RWPE2 (cell line): ENCODE results near the gene PPP1CC.

ENCODE experiments used
- ATAC-seq: fragments of 200-7000 bp; cut with Tn5 transposase; 3 replicates; pipeline ENCODE4 v1.9.1; 2021; ENCODE audit warnings: low read depth
- DNase-seq: peaks from one replicate; pipeline ENCODE4 v3.0.0-alpha.2; 2020; ENCODE audit warnings: low spot score
- H3K27ac ChIP-seq: fragments of 450-650 bp; 2 replicates; pipeline ENCODE4 v1.5.1; 2017; ENCODE audit warnings: mild to moderate bottlenecking; ENCODE audit not compliant: poor library complexity, severe bottlenecking
- H3K27me3 ChIP-seq: fragments of 250-450 bp; sonication (Bioruptor Pico); 2 replicates; pipeline ENCODE4 v1.5.1; 2021; ENCODE audit warnings: mild to moderate bottlenecking, moderate library complexity; ENCODE audit not compliant: insufficient read depth, poor library complexity, severe bottlenecking
- H3K36me3 ChIP-seq: fragments of 250-450 bp; sonication (Bioruptor Pico); 2 replicates; pipeline ENCODE4 v1.5.1; 2020; ENCODE audit warnings: low read depth, mild to moderate bottlenecking, moderate library complexity
- H3K4me1 ChIP-seq: fragments of 250-450 bp; sonication (Bioruptor Pico); 2 replicates; pipeline ENCODE4 v1.5.1; 2021; ENCODE audit warnings: mild to moderate bottlenecking, moderate library complexity; ENCODE audit not compliant: insufficient read depth, poor library complexity, severe bottlenecking
- H3K4me3 ChIP-seq: fragments of 250-450 bp; sonication (Bioruptor Pico); 2 replicates; pipeline ENCODE4 v1.5.1; 2021; ENCODE audit warnings: mild to moderate bottlenecking, moderate library complexity; ENCODE audit not compliant: severe bottlenecking
- H3K9me3 ChIP-seq: fragments of 250-450 bp; sonication (Bioruptor Pico); 2 replicates; pipeline ENCODE4 v1.5.1; 2021; ENCODE audit warnings: mild to moderate bottlenecking, moderate library complexity; ENCODE audit not compliant: severe bottlenecking
- TF ChIP-seq, protein P1 (sequence below): fragments of 450-650 bp; IDR thresholded peaks from one replicate; pipeline ENCODE4 v1.5.1; 2017; ENCODE audit warnings: mild to moderate bottlenecking, moderate library complexity; ENCODE audit not compliant: poor library complexity, severe bottlenecking

Gene PPP1CC

DNA sequence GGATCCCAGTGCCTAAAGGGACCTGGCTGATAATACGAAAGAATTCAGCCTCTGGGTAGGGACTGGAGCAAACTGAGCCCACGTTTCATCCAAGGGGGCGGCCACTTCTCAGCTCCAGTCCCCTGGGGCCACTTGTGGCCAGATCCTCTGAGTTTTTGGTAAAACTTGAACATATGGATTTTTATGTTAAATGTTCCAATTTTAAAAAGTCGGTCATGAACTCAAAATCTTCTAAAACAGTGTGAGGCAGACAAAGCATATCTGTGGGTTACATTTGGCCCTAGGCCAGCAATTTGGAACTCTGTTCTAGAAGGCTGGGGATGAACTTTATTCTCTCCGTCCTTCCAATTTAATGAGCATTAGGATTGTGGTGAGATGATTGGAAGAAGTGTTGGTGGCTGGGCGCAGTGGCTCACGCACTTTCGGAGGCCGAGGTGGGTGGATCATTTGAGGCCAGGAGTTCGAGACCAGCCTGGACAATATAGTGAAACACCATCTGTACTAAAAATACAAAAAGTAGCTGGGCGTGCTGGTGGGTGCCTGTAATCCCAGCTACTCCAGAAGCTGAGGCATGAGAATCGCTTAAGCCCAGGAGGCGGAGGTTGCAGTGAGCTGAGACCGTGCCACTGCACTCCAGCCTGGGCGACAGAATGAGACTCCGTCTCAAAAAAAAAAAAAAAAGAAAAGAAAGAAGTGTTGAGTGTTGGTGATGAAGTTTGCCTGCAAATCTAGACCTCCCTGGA is 3.0 kb upstream of the PPP1CC start:
- Histone ChIP-seq H3K36me3 (peaks cover 11% of the 10 kb centered on the region), H3K9me3 (no peaks in the 10 kb centered on the region), H3K4me1 (peaks cover 18% of the 10 kb centered on the region), H3K27ac (peak overlapping the region; percentile 77), H3K27me3 (no peaks in the 10 kb centered on the region), H3K4me3 (no peak overlapping the region)
- ATAC-seq (no peak), DNase-seq (no peak)
- TF ChIP-seq, protein P1, sequence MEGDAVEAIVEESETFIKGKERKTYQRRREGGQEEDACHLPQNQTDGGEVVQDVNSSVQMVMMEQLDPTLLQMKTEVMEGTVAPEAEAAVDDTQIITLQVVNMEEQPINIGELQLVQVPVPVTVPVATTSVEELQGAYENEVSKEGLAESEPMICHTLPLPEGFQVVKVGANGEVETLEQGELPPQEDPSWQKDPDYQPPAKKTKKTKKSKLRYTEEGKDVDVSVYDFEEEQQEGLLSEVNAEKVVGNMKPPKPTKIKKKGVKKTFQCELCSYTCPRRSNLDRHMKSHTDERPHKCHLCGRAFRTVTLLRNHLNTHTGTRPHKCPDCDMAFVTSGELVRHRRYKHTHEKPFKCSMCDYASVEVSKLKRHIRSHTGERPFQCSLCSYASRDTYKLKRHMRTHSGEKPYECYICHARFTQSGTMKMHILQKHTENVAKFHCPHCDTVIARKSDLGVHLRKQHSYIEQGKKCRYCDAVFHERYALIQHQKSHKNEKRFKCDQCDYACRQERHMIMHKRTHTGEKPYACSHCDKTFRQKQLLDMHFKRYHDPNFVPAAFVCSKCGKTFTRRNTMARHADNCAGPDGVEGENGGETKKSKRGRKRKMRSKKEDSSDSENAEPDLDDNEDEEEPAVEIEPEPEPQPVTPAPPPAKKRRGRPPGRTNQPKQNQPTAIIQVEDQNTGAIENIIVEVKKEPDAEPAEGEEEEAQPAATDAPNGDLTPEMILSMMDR, result no peak

DNA sequence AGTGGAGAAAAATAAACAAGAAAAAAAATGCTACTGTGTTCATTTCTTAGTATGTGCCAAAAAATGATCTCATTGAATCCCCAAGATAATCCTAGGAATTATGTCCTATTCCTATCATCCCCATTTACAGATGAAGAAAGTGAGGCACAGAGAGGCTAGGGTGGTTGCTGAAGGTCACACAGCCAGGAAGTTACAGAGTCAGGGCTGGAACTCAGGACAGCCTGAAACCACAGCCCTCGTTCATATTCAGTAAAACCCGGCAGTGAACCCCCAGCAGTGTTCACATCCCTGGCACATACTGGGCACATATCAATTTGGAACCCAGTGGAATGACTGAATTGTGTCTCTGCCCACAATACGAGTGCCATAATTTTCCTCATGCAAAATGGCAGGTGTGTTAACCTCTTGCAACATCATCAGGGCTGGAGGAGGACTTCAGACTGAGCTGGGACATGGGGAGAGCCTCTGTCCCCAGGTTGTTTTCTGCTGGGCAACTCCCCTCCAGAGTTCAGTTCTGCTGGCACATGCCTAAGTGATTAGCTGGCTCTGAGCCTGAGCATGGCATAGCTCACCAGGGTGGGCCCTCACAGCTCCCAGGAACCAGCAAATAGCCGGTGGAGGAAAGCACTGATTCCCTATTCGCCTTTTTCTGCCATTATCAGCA is 2.0 kb upstream of the PPP1CC start:
- DNase-seq, result peak; percentile 79
- H3K9me3 ChIP-seq, result no peaks in the 10 kb centered on the region
- peaks cover 21% of the 10 kb centered on the region for H3K36me3 ChIP-seq
- H3K27ac ChIP-seq, result peak overlapping the region; percentile 77
- no peak overlapping the region for H3K4me3 ChIP-seq
- TF ChIP-seq, protein P1, result no peak
- H3K27me3 ChIP-seq, result no peaks in the 10 kb centered on the region
- peak; percentile 71 for ATAC-seq
- peaks cover 28% of the 10 kb centered on the region for H3K4me1 ChIP-seq

DNA sequence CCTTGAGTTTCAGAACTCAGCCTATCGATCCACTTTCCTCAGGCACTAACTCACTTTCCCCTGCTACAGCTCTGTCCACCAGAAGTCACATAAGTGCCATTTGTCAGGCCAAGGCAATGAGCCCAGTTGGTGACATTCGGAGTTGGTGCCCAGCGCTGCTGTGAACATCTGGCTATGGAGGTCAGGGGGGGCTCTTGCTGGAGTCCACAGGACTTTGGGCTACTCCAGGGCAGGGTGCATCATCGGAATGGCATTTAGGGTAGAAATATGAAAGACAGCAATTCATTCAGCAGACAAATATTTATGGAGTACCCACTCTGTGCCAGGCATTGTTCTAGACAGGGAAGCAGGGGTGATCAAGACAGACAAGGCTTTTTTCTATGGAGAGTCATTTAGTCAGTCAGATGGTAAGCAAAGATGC is 1.5 kb upstream of the PPP1CC start:
- ATAC-seq (peak; percentile 66), DNase-seq (peak; percentile 75)
- H3K4me1 ChIP-seq, result peaks cover 31% of the 10 kb centered on the region
- no peaks in the 10 kb centered on the region for H3K9me3 ChIP-seq
- peak overlapping the region; percentile 77 for H3K27ac ChIP-seq
- TF ChIP-seq, protein P1, result no peak
- H3K36me3 ChIP-seq, result peaks cover 25% of the 10 kb centered on the region
- no peak overlapping the region for H3K4me3 ChIP-seq
- H3K27me3 ChIP-seq, result no peaks in the 10 kb centered on the region

DNA sequence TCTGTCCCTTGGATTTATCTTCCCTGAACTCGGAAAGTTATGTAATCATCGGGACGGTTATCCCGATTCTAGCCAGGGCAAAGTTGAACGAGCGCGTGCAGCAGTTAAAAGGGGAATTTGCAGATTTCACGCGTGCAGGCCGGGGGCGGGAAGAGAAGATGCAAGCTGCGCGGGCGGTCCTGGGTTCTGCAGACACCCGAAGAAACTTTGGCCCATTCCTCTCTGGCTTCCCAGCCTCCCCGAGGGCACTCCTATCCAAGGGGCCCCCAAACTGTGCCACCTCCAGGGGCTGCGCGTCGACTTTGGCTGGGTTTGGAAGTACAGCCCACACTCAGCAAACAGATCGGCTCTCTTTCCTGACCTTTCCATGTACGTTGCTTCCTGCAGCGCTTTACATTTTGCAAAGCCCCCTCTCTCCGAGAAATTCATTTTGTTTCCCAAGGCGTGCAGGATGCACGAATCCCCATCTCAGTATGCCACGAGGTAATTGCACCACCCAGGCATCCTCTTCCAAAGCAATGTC is 941 bp upstream of the PPP1CC start:
- TF ChIP-seq, protein P1, result no peak

More for the DNA sequence above, 941 bp upstream of the PPP1CC start:
- Histone ChIP-seq H3K9me3 (no peaks in the 10 kb centered on the region), H3K36me3 (peaks cover 29% of the 10 kb centered on the region), H3K27ac (peak overlapping the region; percentile 77), H3K27me3 (no peaks in the 10 kb centered on the region), H3K4me1 (peaks cover 31% of the 10 kb centered on the region), H3K4me3 (peak overlapping the region; percentile 72)
- ATAC-seq, result no peak
- no peak for DNase-seq
